ENCODE data around the gene TRPM3.

- no peak for TF ChIP-seq SUZ12 (IDR thresholded peaks at IDR 0.05; ENCODE audit: extremely low read depth, insufficient read depth, insufficient read length)
- no peak for TF ChIP-seq ZNF274 (IDR thresholded peaks at IDR 0.05; ENCODE audit: low read depth, low read length)
These were observed 566.5 kb downstream of the TRPM3 start for GRCh38 chr9:70554881-70555280.

Data from NT2/D1 (cell line).